ENCODE data around the gene BCOR.
A peak's percentile ranks its signal among the peaks of the same experiment; 100 is the strongest.

Gene BCOR

GRCh38 chrX:40061005-40061404 is 36.8 kb downstream of the BCOR start:
- no peak for DNase-seq

- no peak for DNase-seq
These were observed 37.4 kb downstream of the BCOR start for GRCh38 chrX:40060356-40060845.

GRCh38 chrX:40058719-40059118 is 39.0 kb downstream of the BCOR start:
- peak; percentile 38 for DNase-seq

DNA sequence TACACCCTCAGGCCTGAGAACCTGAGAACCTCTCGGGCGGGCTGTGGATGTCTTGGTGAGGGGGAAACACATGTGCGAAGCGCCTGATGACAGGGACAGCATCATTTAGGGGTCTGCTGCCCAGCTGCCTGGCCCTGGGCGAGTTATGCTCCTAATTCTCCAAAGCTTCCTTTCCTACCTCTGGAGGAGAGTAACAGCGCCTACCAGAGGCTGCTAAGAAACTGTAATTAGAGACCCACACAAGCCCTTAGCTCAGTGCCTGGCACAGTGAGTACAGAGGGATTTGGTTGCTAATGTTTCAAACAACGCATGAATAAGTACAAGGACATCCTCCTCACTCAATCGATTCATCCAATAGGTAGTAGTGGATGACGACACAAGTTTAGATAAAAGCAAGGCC is 40.4 kb downstream of the BCOR start:
- DNase-seq: no peak

GRCh38 chrX:40056420-40056819 is 41.3 kb downstream of the BCOR start:
- no peak for DNase-seq

DNA sequence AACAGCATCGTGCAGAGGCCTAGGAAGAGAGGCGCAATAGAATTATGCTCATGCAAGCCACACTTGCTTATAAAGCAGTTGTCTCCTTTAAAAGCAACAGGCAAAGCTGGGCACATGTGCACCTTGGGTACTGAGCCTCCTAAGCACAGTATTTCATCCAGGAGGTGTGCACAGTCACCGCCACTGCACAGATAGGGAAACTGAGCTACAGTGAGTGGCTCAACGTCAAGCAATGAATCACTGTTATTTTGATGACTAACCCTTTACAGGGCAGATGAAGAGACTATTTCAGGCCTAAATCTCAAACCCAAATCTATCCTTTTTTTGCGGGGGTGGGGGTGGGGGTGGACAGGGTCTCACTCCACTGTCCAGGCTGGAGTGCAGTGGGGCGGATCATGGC is 42.3 kb downstream of the BCOR start:
- no peak for DNase-seq

- DNase-seq: no peak
These were observed 43.0 kb downstream of the BCOR start for GRCh38 chrX:40054793-40055192.

- DNase-seq: no peak
These were observed 47.2 kb downstream of the BCOR start for GRCh38 chrX:40050532-40050931.

DNA sequence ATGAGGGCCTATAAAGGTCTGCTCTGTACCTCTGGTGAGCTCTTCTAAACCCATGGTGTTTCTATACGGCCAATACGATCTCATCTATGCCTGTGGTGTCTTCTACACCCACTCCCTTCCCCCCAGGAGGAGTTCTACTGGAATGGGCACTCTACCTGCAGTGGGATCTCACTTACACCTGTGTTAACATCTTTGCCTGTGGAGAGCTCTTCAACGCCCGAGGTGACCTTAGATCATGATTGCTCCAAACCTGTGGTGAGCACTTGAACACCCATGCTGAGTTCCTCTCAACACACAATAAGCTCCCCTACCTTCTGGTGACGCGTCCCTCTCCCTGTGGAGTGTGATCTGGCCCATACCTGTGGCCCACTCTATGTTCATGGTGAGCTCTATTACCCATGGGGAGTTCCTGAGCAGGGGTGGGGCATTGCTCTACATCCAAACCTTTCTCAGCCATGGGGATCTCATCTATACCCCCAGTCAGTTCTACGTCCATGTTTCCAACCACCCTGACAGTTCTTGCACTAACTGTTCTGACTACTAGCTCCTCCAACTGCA is 48.6 kb downstream of the BCOR start:
- no peak for DNase-seq

DNA sequence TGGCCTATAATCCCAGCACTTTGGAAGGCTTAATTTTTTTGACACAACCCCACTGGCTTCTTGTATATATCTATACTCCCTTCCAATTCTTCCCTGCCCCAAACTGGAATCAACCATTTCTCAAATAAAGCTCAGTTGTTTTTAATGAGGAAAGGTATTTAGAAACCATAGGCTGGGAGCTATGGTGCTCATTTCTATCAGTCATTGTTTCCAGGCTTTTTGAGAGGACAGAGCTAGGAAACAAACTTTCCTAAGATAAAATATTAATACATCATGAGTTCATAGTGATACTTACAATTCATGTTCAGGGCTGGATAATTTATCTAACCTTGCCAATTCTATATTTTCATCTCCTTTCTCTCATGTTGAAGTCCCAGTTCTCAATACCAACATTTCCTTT is 50.3 kb downstream of the BCOR start:
- no peak for DNase-seq

DNA sequence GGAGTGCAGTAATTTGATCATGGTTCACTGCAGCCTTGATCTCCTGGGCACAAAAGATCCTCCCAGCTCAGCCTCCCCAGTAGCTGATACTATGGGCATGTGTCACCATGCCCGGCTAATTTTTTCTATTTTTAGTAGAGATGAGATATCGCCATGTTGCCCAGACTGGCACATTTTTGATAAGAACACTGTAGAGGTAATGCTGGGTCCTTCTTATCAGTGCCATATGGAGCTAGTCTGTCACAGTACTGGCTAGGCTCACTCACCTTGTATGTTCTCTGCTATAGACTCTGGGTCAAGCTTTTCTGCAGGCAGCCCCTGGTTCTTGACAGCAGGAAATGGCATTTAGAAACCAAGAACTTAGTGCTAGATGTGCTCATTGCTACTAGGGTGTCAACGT is 53.9 kb downstream of the BCOR start:
- no peak for DNase-seq

DNA sequence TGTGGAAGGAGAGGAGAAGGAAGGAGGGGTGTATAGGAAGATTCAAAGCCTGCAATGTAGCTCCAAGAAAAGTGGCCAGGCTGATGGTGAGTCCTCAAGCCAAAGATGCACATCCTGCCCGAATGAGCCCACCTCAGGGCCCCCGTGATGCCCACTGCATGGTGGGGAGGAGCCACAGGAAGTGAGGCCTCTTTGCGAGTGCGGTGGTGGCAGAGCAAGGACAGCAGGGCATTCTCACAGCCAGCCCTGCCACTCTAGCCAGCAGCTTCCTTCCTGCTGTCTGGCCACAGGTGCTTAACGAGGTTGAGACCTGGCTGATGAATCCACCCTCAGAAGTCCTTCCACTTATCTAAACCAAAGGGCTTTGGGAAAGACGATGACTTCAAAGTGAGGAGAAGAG is 55.8 kb downstream of the BCOR start:
- no peak for DNase-seq

GRCh38 chrX:40040686-40041461 is 56.9 kb downstream of the BCOR start:
- no peak for DNase-seq

DNA sequence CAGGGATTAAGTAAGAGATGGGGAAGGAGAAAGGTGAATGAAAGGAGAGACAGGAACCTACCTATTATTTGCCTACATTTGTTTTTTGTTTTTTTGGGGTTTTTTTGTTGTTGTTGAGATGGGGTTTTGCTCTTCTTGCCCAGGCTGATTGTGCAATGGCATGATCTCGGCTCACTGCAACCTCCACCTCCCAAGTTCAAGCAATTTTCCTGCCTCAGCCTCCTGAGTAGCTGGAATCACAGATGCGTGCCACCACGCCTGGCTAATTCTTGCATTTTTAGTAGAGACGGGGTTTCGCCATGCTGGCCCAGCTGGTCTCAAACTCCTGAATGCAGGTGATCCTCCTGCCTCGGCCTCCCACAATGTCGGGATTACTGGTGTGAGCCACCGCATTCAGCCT is 57.9 kb downstream of the BCOR start:
- no peak for DNase-seq

GRCh38 chrX:40037367-40037766 is 60.4 kb downstream of the BCOR start:
- no peak for DNase-seq

- DNase-seq: peak; percentile 26
These were observed 62.0 kb downstream of the BCOR start for GRCh38 chrX:40035726-40036125.

- no peak for DNase-seq
These were observed 65.8 kb downstream of the BCOR start for GRCh38 chrX:40031911-40032310.

- DNase-seq: no peak
These were observed 67.6 kb downstream of the BCOR start for GRCh38 chrX:40030205-40030604.

GRCh38 chrX:40022421-40022820 is 75.3 kb downstream of the BCOR start:
- no peak for DNase-seq

GRCh38 chrX:40021647-40022046 is 76.1 kb downstream of the BCOR start:
- no peak for DNase-seq

DNA sequence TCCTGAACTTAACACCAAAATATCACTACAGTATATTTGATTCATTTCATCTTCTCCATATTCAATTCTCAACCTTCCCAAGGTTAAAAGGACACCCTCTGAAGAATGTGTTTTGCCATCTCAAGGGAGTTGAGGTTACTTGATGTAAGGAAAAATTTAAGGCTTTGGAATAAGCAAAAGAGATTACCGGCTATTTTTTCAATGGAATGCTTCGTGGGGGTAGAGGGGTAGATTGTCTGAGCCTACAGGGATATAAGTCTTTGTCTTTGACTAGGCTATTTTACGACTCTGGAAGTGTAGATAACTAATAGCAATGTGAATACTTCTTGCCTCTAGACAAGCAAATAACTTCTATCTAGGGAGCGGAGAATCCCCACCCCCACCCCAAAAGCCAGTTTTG is 78.2 kb downstream of the BCOR start:
- DNase-seq: no peak

GRCh38 chrX:40018041-40018440 is 79.7 kb downstream of the BCOR start:
- no peak for DNase-seq

- DNase-seq: no peak
These were observed 81.0 kb downstream of the BCOR start for GRCh38 chrX:40016749-40017148.

GRCh38 chrX:40015693-40016092 is 82.1 kb downstream of the BCOR start:
- DNase-seq: no peak
